Keratinocyte (primary cell): ENCODE data around the gene ATP1A4.

Experiments
- EZH2 ChIP-seq: IDR thresholded peaks from one replicate; pipeline ENCODE4 v1.6.1; 2012; ENCODE audit warnings: inconsistent platforms, mild to moderate bottlenecking, low read length, moderate library complexity
- TF ChIP-seq, protein P1 (sequence below), 3 experiments: IDR thresholded peaks in 1 of 3; conservative IDR thresholded peaks in 1 of 3; optimal IDR thresholded peaks in 1 of 3; 2 replicates in 2 of 3; 3 replicates in 1 of 3; pipeline versions ENCODE3 to v1.5.1; 2011; ENCODE audit warnings: low read length in 3 of 3, mild to moderate bottlenecking in 3 of 3, moderate library complexity in 2 of 3, control low read depth in 1 of 3, inconsistent platforms in 1 of 3; ENCODE audit not compliant: insufficient read depth in 2 of 3; ENCODE audit errors: extremely low read depth in 1 of 3

DNA sequence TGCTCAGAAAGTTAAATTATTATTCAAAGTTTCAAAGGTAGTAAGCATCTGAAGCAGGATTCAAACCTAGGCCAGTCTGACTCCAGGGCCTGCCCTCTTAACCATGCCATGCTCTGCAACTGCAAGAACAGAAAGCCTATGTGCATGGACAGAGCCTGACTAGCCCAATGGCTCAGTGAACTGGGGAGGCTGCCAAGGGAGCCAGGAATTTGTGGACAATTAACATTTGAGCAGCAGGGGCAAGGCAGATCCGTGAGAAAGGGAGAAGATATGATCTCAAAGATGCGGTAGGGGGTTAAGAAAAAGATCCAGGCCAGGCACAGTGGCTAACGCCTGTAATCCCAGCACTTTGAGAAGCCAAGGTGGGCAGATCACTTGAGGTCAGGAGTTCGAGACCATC lies 6.5 kb upstream of the ATP1A4 start:
- TF ChIP-seq, protein P1, sequence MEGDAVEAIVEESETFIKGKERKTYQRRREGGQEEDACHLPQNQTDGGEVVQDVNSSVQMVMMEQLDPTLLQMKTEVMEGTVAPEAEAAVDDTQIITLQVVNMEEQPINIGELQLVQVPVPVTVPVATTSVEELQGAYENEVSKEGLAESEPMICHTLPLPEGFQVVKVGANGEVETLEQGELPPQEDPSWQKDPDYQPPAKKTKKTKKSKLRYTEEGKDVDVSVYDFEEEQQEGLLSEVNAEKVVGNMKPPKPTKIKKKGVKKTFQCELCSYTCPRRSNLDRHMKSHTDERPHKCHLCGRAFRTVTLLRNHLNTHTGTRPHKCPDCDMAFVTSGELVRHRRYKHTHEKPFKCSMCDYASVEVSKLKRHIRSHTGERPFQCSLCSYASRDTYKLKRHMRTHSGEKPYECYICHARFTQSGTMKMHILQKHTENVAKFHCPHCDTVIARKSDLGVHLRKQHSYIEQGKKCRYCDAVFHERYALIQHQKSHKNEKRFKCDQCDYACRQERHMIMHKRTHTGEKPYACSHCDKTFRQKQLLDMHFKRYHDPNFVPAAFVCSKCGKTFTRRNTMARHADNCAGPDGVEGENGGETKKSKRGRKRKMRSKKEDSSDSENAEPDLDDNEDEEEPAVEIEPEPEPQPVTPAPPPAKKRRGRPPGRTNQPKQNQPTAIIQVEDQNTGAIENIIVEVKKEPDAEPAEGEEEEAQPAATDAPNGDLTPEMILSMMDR (optimal IDR thresholded peaks at IDR 0.05 in 1 of 3, IDR thresholded peaks at IDR 0.05 in 1 of 3, conservative IDR thresholded peaks at IDR 0.05 in 1 of 3; ENCODE audit: extremely low read depth in 1 of 3, insufficient read depth in 2 of 3, low read length in 3 of 3): no peak
- TF ChIP-seq EZH2: no peak
